Pons (tissue), 1 donor: ENCODE results near the gene OR8D4.
"Not testable (repeated sequence)": the region's sequence is repeated elsewhere in the genome, so short reads cannot be mapped to it uniquely, and the experiment has no call there.

Experiments
- DNase-seq: peaks from one replicate; pipeline ENCODE4 v3.0.0-alpha.2; 2016; ENCODE audit warnings: low spot score

Gene OR8D4

DNA sequence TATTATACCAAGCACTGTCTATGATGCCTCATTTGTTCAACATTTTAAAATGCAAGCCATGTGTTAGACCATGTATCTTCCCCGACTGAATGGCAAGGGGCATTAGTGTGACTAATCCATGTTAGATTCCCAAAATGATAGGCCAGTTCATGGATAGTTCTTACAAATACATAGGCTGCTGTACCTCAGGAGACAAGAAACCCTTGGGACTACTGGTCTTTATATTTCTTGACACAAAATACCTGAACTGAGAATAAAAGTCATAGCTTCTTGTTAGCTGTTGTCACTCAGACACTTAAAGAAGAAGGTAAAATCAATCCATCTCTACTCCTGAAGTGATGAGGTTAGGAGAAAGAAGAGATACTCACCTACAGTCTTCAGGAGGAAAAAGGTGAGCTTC, at the start of gene OR8D4:
Gene OR8D4 (plus strand): TSS at position 301 of the 400 bp plus-strand sequence. CDS start 4,265 bp downstream, outside the sequence.
- no peak for DNase-seq

DNA sequence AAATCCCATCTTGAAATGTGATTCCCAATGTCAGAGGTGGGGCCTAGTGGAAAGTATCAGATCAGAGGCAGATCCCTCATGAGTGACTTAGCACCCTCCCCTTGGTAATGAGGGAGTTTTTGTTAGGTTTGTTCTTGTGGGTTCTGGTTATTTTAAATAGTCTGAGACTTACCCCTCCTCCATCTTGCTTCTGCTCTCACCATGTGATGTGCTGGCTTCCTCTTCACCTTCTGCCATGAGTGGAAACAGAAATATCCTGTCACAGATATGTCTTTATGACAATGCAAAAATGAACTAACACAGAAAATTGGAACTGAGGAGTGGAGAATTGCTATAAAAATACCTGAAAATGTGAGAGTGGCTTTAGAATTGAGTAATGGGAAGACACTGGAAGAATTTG, 49.6 kb upstream of the OR8D4 start:
- no peak for DNase-seq

DNA sequence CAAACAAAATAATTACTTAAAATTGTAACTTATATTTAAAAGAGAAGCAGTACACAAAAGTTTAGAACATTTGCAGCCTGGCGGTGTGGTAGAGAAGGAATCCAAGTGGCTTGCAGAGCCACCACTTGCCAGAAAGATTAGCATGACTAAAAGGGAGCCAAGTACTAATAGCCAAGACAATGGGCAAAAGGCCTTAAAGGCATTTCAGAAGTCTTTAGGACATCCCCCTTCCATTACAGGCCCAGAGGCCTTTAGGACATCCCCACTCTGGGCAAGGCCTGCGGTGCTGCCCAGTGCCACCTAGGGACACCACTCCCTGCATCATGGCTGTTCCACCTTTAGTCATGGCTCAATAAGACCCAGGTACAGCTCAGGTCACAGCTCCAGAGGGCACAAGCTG, 48.9 kb upstream of the OR8D4 start:
- DNase-seq: no peak

DNA sequence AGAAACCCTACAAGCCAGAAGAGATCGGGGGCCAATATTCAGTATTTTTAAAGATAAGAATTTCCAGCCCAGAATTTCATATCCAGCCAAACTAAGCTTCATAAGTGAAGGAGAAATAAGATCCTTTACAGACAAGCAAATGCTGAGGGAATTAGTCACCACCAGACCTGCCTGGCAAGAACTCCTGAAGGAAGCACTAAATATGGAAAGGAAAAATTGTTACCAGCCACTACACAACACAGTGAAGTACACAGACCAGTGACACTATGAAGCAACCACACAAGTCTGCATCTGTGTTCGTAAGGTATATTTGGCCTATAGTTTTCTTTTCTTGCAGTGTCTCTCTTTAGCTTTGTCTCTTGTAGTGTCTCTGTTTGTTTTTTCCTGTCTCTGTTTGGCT, 45.5 kb upstream of the OR8D4 start:
- no peak for DNase-seq

DNA sequence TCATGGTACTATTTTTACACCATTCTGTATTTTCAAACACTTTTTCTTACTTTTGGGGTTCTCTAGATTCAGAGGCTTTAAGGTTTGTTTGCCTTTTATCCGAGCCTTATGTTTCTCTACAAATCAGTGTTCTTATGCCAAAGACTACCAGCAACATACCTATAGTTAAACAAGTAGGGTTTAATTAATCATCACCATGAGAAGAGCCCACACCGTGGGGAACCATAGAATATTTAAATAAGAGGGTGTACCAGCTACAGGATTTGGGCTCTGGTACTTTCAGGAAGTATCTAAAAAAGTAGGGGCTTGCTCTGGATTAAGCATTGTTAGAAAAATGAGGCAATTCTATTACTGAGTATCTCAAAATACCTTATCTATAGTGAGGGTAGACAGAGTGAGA, 42.2 kb upstream of the OR8D4 start:
- DNase-seq: no peak

DNA sequence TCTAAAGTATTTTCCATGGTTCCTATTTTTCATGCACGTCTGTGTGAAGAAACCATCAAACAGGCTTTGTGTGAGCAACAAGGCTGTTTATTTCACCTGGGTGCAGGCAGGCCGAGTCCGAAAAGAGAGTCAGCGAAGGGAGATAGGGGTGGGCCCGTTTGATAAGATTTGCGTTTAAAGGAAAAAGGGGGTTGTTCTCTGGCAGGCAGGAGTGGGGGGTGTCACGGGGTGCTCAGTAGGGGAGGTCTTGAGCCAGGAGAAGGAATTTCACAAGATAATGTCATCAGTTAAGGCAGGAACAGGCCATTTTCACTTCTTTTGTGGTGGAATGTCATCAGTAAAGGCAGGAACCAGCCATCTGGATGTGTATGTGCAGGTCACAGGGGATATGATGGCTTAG, 36.7 kb upstream of the OR8D4 start:
- DNase-seq: not testable (repeated sequence)

DNA sequence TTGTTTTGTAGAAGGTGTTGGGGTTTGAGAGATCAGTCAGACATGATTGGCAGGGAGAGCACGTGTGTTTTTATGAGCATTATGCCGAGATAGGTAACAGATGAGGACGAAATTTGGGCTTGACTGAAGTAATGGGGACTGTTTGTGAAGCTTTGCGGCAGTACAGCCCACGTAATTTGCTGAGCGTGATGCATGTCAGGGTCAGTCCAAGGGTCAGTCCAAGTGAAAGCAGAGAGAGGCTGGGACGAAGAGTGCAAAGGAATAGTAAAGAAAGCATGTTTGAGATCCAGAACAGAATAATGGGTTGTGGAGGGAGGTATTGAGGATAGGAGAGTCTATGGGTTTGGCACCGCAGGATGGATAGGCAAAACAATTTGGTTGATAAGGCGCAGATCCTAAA, 34.2 kb upstream of the OR8D4 start:
- DNase-seq: not testable (repeated sequence)

DNA sequence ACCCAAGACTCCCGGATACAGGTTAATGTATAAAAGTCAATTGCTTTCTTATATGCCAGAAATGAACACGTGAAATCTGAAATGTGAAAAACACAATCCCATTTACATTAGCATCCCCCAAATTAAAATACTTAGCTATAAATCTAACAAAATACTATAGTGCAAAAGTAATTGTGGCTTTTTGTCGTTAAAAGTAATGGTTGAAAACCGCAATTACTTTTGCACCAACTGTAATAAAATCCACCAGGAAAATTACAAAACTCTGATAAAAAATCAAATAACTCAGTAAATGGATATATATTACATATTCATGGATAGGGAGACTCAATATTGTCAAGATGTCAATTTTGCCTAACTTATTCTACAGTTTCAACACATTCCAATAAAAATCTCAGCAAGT, 21.1 kb upstream of the OR8D4 start:
- DNase-seq: no peak

DNA sequence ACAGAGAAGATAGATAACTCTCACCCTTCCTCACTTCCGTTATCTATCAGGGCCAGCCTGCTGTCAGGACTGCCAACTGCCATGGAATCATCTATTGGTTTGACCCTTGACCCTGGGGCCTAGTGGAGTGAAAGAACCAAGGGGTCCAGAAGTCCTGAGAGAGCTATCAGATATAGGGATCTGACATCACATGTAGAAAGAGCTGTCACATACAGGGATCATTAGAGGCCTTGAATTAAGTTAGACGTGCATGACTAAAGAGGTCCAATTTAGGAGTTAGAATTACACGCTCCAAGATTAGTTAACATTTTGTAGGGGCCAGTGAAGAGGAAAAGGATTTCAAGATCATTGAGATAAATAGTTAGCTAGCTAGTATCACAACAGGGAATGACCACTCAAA, 16.4 kb upstream of the OR8D4 start, which contains the start of gene TMEM225:
Gene TMEM225 (minus strand): TSS at position 101 of the 400 bp plus-strand sequence. CDS start 245 bp downstream, outside the sequence.
- no peak for DNase-seq

DNA sequence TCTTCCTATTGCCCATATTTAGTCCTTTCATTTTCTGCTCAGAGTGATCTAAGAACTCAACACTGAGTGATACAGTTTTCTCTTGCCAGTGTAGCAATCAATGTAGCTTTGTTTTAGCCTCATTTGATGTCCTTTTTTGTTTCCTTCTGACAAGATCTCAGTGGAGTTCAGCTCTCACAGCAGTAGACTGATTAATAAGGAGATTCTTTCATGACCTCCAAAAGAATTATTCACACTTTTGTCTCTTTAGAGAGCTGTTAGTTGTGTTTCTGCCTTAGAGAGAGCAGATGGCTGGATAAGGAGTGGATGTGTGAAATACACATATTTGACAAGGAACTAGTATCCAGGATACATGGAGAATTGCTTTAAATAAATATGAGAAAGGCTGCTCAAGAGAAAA, 9.9 kb upstream of the OR8D4 start:
- DNase-seq: peak; percentile 48

DNA sequence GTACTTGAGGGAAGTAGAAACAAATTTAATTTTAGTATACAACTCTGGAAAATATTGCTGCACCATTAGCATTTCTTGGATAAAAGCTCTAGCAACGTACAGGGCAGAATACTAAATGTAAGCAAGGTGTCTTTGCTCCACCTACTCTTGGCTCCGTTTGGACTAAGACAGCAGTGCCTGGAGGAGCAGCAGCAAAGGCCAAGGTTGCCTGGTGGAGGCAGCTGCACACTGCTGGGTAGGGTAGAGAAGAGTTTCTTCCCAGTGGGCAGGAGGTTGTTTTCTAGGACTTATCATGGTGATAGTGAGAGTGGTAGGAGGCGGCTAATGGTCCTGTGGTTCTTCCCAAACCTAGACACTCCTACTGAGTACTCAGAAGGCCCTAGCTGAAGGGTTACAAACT, 2.2 kb upstream of the OR8D4 start:
- no peak for DNase-seq

DNA sequence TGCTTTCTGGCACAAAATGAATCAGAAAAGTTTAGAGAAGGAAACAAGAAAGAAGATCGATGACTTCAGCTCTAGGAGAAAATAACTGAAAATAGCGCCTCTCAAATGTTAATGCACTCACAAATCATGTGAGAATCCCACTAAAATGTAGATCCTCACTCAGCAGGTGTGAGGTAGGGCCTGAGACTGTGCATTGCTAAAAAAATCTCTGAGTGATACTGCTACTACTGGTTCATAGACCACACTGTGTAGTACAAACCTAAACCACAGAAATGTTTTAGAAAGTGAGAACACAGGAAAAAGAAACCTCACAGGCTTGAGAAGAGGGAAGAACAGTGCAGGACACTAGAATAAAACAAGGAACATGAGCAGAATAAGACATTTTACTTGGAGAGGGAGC, 2.0 kb downstream of the OR8D4 start:
- DNase-seq: no peak

DNA sequence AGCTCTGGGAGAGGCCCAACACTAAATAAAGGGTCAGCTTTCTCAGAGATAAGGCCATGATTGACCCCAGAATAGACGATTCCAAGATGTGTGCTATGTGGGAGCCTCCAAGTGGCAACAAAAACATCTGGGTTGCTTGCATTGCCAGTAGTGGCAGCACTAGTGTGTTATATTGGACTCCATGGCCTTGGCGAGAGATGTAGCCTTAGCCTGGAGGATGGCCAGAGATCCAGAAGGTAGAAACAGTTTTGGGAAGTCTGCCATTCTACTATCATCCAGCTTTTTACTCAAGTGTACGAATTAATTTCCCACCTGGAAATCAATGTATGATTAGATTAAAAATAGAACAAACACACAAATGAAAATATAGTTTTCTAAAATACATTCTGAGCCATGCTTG, 3.0 kb downstream of the OR8D4 start:
- no peak for DNase-seq

DNA sequence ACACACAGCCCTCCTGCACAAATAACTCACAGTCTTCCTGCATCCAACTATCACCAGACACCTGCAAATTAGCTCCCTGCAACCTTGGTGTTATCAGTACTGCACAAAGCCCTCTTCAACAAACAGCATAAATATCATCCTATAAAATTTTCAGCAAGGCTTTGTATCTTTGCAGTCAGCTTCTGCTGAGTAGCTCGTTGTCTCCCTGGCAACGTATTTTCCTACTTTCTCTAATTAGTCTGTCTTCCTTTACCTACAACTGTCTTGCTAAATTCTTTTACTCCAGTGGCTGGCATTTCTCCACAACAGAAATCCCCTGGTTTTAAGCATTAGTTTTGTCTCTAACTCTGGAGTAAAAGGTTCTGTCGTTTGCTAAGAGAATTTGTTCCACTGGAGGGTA, 3.9 kb downstream of the OR8D4 start:
- DNase-seq: no peak

DNA sequence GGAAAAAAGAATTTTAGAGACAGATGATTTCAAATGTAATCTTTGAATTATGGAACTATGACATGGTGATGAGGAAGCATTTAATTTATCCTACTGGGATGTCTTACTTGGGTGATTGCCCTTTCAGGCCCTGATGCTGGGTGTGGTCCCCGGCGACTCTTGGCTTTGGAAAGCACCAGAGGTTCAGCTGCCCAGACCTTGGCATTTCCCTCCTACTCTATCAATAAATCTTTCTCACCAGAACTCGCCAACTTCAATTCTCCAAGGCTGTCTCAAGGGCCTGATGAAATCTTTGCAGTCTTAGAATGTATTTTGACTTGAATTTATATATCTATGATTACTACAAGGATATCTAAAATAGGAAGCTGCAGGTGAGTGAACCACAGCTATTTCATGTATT, 19.0 kb downstream of the OR8D4 start:
- no peak for DNase-seq

DNA sequence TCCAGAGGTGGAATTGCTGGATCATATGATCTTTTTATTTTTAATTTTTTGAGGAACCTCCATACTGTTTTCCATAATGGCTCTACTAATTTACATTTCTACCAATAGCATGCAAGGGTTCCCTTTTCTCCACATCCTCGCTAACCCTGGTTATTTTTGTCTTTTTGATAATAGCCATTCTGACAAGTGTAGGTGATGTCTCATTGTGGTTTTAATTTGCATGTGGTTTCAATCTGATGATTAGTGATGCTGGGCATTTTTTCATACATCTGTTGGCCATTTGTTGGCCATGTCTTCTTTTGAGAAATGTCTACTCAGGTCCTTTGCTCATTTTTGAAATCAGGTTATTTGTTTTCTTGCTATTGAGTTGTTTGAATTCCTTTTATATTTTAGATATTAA, 22.1 kb downstream of the OR8D4 start:
- no peak for DNase-seq

DNA sequence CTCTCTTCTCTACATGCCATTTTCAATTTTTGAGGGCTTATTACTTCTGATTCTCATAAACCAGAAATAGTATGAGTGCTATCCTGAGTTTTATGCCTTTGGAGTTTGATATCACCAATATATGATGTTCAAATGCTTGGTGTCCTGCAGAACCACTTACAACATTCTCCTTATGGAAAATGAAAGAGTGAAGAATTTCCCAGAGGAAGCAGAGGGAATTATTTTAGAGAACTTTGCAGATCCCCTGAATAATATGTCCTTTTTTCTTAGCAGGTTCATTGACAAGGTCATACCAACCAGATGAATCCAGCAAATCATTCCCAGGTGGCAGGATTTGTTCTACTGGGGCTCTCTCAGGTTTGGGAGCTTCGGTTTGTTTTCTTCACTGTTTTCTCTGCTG, 37.4 kb downstream of the OR8D4 start, which contains the start of gene OR4D5:
Gene OR4D5 (plus strand): TSS at position 301 of the 400 bp plus-strand sequence. CDS start 0 bp downstream, at position 301.
- DNase-seq: no peak

DNA sequence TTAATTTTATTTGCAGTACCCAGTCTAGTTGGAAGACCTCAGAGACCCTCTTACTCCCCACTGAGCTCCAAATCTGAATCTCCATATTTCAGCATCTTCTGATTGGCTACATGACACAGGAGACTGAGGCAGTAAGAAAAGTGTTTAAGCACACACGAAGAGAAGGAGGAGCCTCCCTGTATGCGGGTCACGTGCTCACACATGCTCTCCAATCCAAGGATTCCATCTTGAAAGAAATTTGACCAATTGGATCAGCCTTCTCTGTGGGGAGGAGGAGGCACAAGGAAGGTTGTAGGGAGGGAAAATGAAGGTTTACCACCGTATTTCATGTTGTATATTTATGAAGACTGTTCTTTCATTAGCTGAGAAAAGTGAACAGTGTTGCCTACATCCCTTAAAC, 40.4 kb downstream of the OR8D4 start:
- no peak for DNase-seq

DNA sequence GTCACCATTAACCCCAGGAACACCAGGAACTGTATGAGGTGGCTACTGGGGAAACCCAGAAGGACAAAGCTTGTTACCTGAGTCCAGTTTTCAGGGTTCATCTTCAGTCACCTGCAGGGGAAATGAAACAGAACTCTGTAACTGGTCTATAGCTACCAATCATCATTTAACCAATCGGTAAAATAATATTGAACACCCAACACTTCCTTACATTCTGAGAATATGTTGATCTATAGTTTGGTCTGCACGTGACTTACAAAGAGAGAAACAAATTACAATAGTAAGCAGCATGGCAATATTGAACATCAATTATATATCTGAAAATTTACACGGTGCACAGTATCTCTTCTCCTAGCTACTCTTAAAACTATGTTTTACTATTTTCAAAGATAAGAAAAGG, 41.8 kb downstream of the OR8D4 start, which contains the start of gene OR6T1:
Gene OR6T1 (minus strand): TSS at position 101 of the 400 bp plus-strand sequence. CDS start 0 bp downstream, at position 101.
- no peak for DNase-seq

DNA sequence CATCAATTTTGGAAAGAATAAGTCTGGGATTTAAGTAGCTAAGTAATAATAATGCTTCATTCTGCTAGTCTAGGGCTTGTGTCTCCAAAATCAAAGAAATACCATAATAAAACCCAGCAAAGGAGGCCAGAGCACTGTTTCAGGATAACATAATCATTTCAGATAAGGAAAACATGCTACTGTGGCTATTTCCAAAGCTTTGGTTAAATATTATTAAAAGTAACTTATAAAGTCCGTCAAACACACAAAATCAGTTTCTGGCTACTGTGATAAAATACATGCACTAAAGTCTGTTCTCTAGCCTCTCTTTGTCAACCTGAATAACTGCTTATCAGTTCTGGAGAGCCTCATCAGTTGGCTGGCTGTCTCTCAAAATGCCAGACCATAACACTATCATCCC, 43.2 kb downstream of the OR8D4 start:
- no peak for DNase-seq

DNA sequence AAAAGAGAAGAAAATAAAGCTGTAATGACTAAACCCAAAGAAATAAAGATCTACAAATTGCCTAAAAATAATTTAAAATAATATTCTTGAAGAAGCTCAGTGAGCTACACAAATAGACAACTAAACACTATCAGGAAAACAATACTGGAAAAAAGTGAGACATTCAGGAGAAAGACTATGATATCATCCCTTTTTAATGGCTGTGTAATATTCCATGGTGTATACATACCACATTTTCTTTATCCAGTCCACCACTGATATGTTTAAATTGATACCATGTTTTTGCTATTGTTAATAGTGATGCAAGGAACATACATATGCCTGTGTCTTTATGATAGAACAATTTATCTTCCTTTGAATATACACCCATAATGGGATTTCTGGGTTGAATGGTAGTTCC, 54.8 kb downstream of the OR8D4 start:
- no peak for DNase-seq
